Retinal pigment epithelial cell (primary cell): ENCODE data around the gene TTF2.

Source experiments
- DNase-seq: peaks from one replicate; pipeline ENCODE4 v3.0.0-alpha.2; 2010; ENCODE audit warnings: low read depth
- H3K4me3 ChIP-seq: 2 replicates; pipeline ENCODE4 v1.5.1; 2011; ENCODE audit warnings: mild to moderate bottlenecking, low read length, control low read depth, moderate library complexity
- TF ChIP-seq, protein P1 (sequence below): conservative IDR thresholded peaks from 2 replicates; pipeline ENCODE4 v1.5.1; 2011; ENCODE audit warnings: low read depth, low read length, control low read depth, inconsistent platforms

The TTF2 gene

DNA sequence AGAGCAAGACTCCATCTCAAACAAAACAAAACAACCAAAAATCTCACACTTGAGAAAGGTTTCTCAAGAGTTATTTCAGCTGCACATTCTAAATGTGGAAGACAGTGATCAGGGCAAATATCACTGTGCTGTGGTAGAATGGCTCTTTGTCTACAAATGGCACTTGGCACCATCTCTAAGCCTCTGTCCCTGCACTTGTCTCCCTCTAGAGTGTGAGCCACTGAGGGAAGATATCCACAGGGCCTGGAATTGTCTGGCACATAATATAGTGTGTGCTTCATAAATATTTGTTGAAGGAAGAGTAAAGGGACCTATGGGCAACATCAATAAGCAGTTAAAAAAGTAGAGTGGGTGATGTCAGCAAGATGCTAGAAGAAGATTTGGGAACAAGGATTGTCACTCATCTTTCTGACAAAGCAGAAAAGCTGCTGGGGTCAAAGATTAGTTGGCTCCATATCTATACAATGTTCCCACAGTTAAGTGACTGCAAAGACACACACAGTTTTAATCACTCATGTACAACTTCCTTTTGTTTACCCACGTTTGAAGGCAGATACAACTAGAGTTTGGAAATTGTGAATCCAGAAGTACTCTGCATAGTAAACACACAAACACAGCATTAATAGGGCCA lies 39.5 kb upstream of the TTF2 start:
- DNase-seq, result no peak
- H3K4me3 ChIP-seq, result no peak overlapping the region
- TF ChIP-seq, protein P1, sequence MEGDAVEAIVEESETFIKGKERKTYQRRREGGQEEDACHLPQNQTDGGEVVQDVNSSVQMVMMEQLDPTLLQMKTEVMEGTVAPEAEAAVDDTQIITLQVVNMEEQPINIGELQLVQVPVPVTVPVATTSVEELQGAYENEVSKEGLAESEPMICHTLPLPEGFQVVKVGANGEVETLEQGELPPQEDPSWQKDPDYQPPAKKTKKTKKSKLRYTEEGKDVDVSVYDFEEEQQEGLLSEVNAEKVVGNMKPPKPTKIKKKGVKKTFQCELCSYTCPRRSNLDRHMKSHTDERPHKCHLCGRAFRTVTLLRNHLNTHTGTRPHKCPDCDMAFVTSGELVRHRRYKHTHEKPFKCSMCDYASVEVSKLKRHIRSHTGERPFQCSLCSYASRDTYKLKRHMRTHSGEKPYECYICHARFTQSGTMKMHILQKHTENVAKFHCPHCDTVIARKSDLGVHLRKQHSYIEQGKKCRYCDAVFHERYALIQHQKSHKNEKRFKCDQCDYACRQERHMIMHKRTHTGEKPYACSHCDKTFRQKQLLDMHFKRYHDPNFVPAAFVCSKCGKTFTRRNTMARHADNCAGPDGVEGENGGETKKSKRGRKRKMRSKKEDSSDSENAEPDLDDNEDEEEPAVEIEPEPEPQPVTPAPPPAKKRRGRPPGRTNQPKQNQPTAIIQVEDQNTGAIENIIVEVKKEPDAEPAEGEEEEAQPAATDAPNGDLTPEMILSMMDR, result no peak

DNA sequence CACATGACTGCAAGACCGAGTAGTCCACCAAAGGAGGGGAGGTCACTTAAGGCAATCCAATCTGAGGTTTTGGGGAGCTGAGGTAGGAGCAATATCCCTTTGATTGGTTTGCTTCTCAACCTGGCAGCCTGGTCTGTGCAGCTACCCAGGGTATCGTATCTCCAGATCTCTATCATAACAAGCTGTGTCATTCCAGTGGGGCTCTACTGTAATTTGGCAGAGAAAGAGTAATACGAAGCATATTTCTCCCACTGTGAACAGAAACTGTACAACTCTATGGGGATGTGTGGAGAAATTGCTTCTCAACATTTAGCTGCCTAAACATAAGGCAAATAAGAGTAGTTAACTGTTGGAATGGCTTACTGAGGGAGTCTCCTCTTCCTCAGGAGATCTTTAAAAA lies 38.0 kb upstream of the TTF2 start:
- H3K4me3 ChIP-seq, result no peak overlapping the region
- DNase-seq, result no peak
- TF ChIP-seq, protein P1, result no peak

DNA sequence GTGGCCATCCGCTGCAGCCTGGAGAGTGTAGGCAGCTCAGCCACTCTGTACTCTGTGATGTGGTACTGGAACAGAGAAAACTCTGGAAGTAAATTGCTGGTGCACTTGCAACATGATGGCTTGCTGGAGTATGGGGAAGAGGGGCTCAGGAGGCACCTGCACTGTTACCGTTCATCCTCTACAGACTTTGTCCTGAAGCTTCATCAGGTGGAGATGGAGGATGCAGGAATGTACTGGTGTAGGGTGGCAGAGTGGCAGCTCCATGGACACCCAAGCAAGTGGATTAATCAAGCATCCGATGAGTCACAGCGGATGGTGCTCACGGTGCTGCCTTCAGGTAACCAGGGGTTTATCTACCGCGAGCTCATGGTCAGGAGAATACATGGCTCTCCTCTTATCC lies 34.6 kb upstream of the TTF2 start:
- TF ChIP-seq, protein P1, result no peak
- no peak overlapping the region for H3K4me3 ChIP-seq
- no peak for DNase-seq

DNA sequence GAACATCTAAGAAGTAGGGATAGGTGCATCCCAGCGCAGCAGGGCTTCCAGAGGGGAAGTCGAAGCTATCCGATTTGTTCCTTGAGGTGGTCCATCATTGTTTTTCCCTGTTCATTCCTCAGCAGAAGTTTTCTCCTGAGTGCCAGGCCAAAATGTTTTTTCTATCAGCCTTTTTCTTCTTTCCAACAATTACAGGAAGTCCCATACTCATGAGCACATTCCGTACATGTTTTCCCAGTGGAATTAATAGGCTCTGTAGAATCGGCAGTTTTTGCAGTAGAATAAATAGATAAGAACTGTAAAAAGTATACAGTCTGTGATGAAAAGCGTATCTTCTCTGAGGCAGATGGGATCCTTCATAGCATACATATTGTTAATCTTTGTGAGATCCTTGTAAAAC lies 33.8 kb upstream of the TTF2 start:
- no peak for DNase-seq
- TF ChIP-seq, protein P1, result no peak
- H3K4me3 ChIP-seq, result no peak overlapping the region

DNA sequence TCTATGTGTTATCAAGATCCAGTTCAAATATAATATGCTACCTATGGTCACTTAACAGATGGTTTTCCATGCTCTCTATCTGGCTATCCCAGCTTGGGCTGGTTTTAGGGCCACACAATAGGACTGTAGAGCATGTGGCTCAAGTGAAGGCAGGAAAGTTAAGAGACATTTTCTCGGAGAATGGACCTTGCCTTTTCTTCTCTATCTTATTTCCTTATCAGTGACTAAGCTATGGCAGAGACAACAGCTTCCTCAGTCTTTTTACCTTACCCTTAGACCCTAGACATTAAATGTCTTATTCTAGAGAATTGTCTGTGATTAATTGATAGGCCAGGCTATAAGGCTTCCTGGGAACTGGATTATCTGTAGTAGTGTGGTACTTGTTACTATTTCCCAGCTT lies 30.4 kb upstream of the TTF2 start:
- no peak overlapping the region for H3K4me3 ChIP-seq
- no peak for DNase-seq
- TF ChIP-seq, protein P1, result no peak

DNA sequence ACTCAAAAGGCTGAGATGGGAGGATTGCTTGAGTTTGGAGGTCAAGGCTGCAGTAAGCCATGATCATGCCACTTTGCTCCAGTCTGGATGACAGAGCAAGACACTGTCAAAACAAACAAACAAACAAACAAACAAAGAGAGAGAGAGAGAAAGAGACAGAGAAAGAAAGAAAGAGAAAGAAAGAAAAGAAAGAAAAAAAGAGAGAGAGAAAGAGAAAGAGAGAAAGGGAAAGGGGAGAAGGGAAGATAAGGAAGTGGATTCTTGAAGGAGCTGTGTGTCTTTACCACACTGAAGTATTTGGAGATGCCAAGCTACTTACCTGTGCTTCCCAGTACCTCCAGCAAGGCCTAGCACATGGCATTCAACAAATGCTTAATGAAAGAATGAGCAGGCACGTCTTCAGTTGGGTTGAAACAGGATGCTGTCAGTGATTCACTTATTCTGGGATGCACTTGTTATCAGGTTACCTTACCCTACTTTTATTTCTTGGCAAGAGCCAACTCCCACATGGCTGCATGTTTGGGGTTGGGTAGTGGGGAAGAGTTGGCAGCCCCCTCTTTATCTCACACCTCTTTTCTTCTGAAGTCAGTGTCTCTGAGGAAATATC lies 29.8 kb upstream of the TTF2 start:
- H3K4me3 ChIP-seq, result no peak overlapping the region
- no peak for DNase-seq
- TF ChIP-seq, protein P1, result no peak

DNA sequence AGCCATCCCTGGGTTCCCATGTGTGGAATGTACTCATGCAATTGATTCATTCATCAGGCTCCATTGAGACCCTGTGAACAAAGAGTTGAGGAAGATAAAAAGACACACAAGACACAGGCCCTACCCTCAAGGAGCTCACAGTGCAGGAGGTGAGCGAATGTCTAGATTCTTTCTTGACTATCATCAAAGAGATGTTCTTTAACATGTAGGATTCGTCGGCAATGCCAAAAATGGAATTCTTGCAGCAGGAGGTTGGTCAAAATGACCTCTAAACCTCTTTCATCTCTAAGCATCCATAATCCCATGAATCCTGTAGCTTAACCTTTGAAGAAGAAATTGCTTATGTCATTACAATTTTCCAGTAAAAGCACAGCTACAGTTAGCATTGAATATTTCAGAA lies 27.9 kb upstream of the TTF2 start:
- no peak overlapping the region for H3K4me3 ChIP-seq
- TF ChIP-seq, protein P1, result no peak
- DNase-seq, result no peak
